ENCODE results near the gene FBXL22.

Gene FBXL22

DNA sequence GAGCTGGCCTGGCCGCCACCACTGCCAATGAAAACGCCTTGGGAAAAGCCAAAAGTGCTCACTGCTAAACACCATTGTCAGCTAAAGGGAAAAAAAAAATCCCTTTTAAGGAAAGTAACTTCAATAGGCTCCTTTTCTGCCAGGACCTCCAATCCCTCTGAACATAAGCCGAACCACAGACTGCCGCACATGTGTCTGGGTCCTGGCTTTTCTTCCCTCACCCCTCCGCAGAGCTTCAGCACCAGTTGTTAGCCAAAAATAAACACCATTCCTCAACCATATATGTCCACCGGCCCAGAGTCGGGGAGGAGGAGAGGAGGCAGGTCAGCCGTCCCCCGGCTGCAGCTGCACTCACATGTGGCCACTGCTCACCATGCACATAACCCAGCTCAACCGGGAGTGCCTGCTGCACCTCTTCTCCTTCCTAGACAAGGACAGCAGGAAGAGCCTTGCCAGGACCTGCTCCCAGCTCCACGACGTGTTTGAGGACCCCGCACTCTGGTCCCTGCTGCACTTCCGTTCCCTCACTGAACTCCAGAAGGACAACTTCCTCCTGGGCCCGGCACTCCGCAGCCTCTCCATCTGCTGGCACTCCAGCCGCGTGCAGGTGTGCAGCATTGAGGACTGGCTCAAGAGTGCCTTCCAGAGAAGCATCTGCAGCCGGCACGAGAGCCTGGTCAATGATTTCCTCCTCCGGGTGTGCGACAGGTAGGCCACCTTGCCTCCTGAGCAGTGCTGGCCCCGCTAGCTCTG lies at the start of gene FBXL22:
TSS of gene FBXL22 (plus strand) at position 350 of the 753 bp plus-strand sequence. CDS start at position 356, 6 bp downstream.
- Histone ChIP-seq H3K36me3 (ENCODE audit: low read depth) (peaks cover 9% of the 10 kb centered on the region), H3K4me3 (ENCODE audit: severe bottlenecking) (no peak within 1 kb of the TSS), H3K4me1 (ENCODE audit: insufficient read depth, poor library complexity, severe bottlenecking) (no peaks in the 10 kb centered on the region), H3K27ac (ENCODE audit: poor library complexity, severe bottlenecking) (no peak within 1 kb of the TSS), H3K9me3 (ENCODE audit: severe bottlenecking) (no peaks in the 10 kb centered on the region), H3K27me3 (ENCODE audit: insufficient read depth, poor library complexity, severe bottlenecking) (no peaks in the 10 kb centered on the region)
- DNase-seq (ENCODE audit: low spot score) (no peak), ATAC-seq (ENCODE audit: low read depth) (no peak)
- TF ChIP-seq, protein P1, sequence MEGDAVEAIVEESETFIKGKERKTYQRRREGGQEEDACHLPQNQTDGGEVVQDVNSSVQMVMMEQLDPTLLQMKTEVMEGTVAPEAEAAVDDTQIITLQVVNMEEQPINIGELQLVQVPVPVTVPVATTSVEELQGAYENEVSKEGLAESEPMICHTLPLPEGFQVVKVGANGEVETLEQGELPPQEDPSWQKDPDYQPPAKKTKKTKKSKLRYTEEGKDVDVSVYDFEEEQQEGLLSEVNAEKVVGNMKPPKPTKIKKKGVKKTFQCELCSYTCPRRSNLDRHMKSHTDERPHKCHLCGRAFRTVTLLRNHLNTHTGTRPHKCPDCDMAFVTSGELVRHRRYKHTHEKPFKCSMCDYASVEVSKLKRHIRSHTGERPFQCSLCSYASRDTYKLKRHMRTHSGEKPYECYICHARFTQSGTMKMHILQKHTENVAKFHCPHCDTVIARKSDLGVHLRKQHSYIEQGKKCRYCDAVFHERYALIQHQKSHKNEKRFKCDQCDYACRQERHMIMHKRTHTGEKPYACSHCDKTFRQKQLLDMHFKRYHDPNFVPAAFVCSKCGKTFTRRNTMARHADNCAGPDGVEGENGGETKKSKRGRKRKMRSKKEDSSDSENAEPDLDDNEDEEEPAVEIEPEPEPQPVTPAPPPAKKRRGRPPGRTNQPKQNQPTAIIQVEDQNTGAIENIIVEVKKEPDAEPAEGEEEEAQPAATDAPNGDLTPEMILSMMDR (IDR thresholded peaks at IDR 0.05; ENCODE audit: poor library complexity, severe bottlenecking): no peak

GRCh38 chr15:63551400-63551799 lies 45.8 kb upstream of the FBXL22 start:
- ATAC-seq (ENCODE audit: low read depth): peak; percentile 54; the same call in 2 of the 3 replicates
- Histone ChIP-seq H3K27ac (ENCODE audit: poor library complexity, severe bottlenecking) (no peak overlapping the region), H3K4me3 (ENCODE audit: severe bottlenecking) (no peak overlapping the region), H3K9me3 (ENCODE audit: severe bottlenecking) (no peaks in the 10 kb centered on the region), H3K27me3 (ENCODE audit: insufficient read depth, poor library complexity, severe bottlenecking) (no peaks in the 10 kb centered on the region), H3K4me1 (ENCODE audit: insufficient read depth, poor library complexity, severe bottlenecking) (peaks cover 35% of the 10 kb centered on the region), H3K36me3 (ENCODE audit: low read depth) (peaks cover 19% of the 10 kb centered on the region)
- TF ChIP-seq, protein P1 (IDR thresholded peaks at IDR 0.05; ENCODE audit: poor library complexity, severe bottlenecking): no peak
- no peak for DNase-seq (ENCODE audit: low spot score)

GRCh38 chr15:63553388-63553791 lies 43.8 kb upstream of the FBXL22 start:
- H3K27ac ChIP-seq (ENCODE audit: poor library complexity, severe bottlenecking): peak overlapping the region; percentile 40
- ATAC-seq (ENCODE audit: low read depth) (peak; percentile 91), DNase-seq (ENCODE audit: low spot score) (no peak)
- H3K4me1 ChIP-seq (ENCODE audit: insufficient read depth, poor library complexity, severe bottlenecking): peaks cover 35% of the 10 kb centered on the region
- no peak overlapping the region for H3K4me3 ChIP-seq (ENCODE audit: severe bottlenecking)
- peaks cover 31% of the 10 kb centered on the region for H3K36me3 ChIP-seq (ENCODE audit: low read depth)
- H3K9me3 ChIP-seq (ENCODE audit: severe bottlenecking): no peaks in the 10 kb centered on the region
- TF ChIP-seq, protein P1 (IDR thresholded peaks at IDR 0.05; ENCODE audit: poor library complexity, severe bottlenecking): no peak
- H3K27me3 ChIP-seq (ENCODE audit: insufficient read depth, poor library complexity, severe bottlenecking): no peaks in the 10 kb centered on the region

DNA sequence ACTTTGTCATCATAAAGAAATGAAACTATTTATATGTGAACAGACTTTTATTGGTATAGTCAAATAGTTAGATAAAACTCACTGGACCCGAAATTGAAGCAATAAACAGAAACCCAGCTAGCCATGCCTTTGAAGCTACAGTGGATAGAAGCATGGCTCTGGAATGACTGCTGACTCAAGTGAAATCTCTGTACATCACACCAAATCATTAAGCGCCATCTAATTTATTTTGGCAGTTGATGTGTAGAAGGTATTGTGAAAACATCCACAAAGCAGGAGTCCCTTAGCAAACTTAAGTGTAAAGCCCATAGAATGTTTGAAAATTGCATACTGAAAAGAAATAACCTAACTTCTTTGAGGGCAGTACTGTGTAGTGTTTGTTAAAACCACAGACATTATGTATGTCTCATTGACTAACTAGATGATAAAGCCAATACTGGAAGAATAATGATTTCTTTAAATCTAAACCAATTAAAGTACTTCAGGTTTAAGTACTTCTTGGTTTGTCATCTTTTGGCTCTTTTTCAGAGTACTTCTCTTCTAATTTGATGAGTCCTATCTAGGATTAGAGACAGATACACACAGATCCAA lies 42.8 kb upstream of the FBXL22 start:
- TF ChIP-seq, protein P1 (IDR thresholded peaks at IDR 0.05; ENCODE audit: poor library complexity, severe bottlenecking): no peak
- no peak overlapping the region for H3K4me3 ChIP-seq (ENCODE audit: severe bottlenecking)
- H3K27ac ChIP-seq (ENCODE audit: poor library complexity, severe bottlenecking): no peak overlapping the region
- ATAC-seq (ENCODE audit: low read depth) (no peak), DNase-seq (ENCODE audit: low spot score) (no peak)
- H3K27me3 ChIP-seq (ENCODE audit: insufficient read depth, poor library complexity, severe bottlenecking): no peaks in the 10 kb centered on the region
- no peaks in the 10 kb centered on the region for H3K9me3 ChIP-seq (ENCODE audit: severe bottlenecking)
- H3K36me3 ChIP-seq (ENCODE audit: low read depth): peaks cover 42% of the 10 kb centered on the region
- H3K4me1 ChIP-seq (ENCODE audit: insufficient read depth, poor library complexity, severe bottlenecking): peaks cover 35% of the 10 kb centered on the region

- TF ChIP-seq, protein P1 (IDR thresholded peaks at IDR 0.05; ENCODE audit: poor library complexity, severe bottlenecking): no peak
- H3K4me3 ChIP-seq (ENCODE audit: severe bottlenecking): no peak overlapping the region
- no peak for DNase-seq (ENCODE audit: low spot score)
- H3K36me3 ChIP-seq (ENCODE audit: low read depth): peaks cover 51% of the 10 kb centered on the region
- no peak overlapping the region for H3K27ac ChIP-seq (ENCODE audit: poor library complexity, severe bottlenecking)
- H3K9me3 ChIP-seq (ENCODE audit: severe bottlenecking): no peaks in the 10 kb centered on the region
- H3K4me1 ChIP-seq (ENCODE audit: insufficient read depth, poor library complexity, severe bottlenecking): peaks cover 35% of the 10 kb centered on the region
- no peak for ATAC-seq (ENCODE audit: low read depth)
- no peaks in the 10 kb centered on the region for H3K27me3 ChIP-seq (ENCODE audit: insufficient read depth, poor library complexity, severe bottlenecking)
Measured at GRCh38 chr15:63555507-63555906, 41.7 kb upstream of the FBXL22 start.

Data from RWPE2 (cell line).